ENCODE data around the gene CFAP410. TPM values are rescaled to one million over a fixed set of nuclear protein-coding genes. Genes with fewer than 3 reads are reported as not detected.
A peak's percentile ranks its signal among the peaks of the same experiment; 100 is the strongest.
"Not testable (repeated sequence)": the region's sequence is repeated elsewhere in the genome, so short reads cannot be mapped to it uniquely, and the experiment has no call there.

Gene CFAP410
- total RNA-seq, 4 donors from 2014 or later = 18.5 to 35.3 (median 23.6) TPM

DNA sequence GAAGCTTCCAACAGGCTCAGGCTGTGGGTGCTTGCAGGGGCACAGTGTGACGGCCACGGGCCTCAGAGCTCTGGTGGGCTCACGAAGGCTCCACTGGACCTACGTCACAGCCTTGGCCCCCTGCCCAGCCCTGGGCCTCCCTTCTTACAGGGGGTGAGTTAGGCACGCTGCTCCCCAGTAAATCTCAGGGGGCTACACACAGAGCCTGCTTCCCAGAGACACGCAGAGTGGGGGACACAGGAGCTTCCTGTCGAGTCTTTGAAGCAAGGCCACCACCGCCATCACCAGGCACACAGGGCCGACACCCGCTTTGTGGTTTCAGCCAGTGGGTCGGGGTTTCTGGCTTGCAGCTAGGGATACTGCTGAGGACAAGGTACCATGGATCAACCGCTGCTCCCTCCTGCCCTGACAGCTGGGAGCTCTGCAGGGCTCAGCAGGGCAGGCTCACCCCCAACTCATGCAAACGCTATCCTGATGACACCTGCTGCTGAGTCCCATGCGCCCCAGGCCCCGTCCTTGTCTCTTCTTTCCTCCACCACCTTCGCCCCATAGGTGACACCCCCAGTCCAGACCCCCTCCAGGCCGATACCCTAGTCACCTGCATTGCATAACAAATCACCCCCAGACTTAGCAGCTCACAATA, 5.5 kb upstream of the CFAP410 start:
- ATAC-seq (ENCODE audit: low FRiP score) (no peak), DNase-seq (ENCODE audit: low spot score) (no peak)
- TF ChIP-seq, protein P1, sequence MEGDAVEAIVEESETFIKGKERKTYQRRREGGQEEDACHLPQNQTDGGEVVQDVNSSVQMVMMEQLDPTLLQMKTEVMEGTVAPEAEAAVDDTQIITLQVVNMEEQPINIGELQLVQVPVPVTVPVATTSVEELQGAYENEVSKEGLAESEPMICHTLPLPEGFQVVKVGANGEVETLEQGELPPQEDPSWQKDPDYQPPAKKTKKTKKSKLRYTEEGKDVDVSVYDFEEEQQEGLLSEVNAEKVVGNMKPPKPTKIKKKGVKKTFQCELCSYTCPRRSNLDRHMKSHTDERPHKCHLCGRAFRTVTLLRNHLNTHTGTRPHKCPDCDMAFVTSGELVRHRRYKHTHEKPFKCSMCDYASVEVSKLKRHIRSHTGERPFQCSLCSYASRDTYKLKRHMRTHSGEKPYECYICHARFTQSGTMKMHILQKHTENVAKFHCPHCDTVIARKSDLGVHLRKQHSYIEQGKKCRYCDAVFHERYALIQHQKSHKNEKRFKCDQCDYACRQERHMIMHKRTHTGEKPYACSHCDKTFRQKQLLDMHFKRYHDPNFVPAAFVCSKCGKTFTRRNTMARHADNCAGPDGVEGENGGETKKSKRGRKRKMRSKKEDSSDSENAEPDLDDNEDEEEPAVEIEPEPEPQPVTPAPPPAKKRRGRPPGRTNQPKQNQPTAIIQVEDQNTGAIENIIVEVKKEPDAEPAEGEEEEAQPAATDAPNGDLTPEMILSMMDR (IDR thresholded peaks at IDR 0.05) = no peak

DNA sequence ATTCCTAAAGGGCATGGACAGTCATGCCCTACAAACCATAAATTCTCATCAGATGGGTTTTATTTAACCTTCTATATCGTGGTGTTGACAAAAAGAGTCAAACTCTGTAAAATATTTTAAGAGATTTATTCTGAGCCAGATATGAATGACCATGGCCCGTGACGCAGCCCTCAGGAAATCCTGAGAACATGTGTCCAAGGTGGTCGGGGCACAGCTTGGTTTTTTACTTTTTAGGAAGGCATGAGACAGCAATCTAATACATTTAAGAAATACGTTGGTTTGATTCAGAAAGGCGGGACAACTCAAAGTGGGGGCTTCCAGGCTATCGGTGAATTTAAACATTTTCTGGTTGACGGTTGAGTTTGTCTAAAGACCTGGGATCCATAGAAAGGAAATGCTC, 3.8 kb upstream of the CFAP410 start:
- DNase-seq (ENCODE audit: low spot score); ATAC-seq (ENCODE audit: low FRiP score): not testable (repeated sequence)

DNA sequence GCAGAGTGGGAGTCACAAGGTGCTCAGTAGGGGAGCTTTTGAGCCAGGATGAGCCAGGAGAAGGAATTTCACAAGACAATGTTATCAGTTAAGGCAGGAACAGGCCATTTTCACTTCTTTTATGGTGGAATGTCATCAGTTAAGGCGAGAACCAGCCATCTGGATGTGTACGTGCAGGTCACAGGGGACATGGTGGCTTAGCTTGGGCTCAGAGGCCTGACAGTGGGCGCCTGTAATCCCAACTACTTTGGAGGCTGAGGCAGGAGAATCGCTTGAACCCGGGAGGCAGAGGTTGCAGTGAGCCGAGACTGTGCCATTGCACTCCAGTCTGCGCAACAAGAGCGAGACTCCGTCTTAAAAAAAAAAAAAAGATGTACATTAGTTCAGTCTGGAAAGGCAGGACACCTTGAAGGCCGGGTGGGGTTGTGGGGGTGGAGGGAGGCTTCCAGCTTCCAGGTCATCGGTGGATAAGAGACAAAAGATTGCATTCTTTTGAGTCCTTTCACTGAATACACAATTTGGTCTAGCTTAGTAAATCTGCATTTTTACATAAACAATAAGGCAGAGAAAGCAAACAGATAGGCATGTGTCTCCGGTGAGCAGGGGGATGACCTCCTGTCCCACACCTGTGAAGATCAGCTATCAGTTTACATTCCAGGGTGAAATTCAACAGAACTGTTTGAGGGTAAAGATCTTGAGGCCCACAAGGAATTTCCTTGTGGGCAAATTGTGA, 2.7 kb upstream of the CFAP410 start:
- not testable (repeated sequence) for DNase-seq (ENCODE audit: low spot score); ATAC-seq (ENCODE audit: low FRiP score)

DNA sequence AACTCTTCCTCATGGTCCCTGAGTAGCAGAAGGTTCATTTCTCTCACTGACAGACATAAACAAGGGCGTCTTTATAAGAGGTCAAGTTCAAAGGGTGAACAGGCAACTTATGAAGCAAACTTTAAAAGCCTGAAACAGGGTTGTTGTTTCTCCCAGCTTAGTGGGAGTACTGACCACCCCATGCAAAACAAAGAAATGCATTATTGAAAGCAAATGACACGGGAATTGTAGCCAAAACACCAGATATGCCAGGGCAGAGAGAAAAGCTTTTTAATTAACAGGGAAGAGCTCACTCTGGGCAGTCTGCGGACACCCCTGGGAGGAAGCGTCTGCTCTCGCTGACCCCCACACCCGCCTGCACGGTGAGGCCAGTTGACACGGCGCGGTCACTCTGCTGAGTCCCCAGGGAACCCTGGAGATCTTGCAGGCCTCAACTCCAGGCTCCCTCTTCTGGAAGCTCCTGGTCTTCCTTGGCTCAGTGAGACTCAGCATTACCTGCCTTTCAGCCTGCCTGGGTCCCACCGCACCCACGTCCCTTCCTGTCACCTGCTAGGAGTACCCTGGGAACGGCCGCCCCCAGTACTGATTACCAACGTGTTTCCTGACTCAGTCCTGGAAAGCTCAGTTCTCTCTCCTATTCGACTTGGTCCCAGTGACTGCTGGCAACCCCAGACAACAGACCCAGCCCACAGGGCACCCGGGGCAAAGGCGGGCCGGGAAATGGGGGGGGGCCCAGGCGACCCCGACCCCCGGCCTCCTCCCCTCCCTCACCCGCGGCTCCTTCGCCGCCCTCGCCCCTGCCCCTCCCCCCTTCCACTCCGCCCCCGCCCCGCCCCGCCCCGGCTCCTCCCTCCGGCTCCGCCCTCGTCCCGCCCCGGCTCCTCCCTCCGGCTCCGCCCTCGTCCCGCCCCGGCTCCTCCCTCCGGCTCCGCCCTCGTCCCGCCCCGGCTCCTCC, 972 bp downstream of the CFAP410 start:
- DNase-seq (ENCODE audit: low spot score) (no peak), ATAC-seq (ENCODE audit: low FRiP score) (peak; percentile 33)
- TF ChIP-seq, protein P1 (IDR thresholded peaks at IDR 0.05) = no peak

DNA sequence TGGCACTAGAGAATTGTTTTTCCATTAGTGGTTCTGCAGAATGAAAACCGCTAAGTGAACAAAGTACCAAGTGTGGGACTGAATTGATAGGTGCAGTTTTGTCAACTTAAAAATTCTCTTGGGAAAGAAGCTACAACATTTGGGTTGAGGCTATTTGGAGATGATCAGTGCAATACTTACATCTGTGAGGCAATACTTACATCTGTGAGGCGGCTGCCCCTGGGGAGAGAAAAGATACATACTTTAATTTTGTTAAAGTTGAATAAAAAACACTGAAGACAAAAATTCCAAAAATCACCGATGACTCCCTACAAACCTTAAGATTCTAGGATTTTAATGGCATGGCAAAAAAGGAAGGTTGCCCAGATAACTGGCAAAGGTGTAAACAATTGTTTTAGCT, 1.7 kb downstream of the CFAP410 start:
- ATAC-seq (ENCODE audit: low FRiP score) (no peak), DNase-seq (ENCODE audit: low spot score) (no peak)
- TF ChIP-seq, protein P1 (IDR thresholded peaks at IDR 0.05) = no peak

DNA sequence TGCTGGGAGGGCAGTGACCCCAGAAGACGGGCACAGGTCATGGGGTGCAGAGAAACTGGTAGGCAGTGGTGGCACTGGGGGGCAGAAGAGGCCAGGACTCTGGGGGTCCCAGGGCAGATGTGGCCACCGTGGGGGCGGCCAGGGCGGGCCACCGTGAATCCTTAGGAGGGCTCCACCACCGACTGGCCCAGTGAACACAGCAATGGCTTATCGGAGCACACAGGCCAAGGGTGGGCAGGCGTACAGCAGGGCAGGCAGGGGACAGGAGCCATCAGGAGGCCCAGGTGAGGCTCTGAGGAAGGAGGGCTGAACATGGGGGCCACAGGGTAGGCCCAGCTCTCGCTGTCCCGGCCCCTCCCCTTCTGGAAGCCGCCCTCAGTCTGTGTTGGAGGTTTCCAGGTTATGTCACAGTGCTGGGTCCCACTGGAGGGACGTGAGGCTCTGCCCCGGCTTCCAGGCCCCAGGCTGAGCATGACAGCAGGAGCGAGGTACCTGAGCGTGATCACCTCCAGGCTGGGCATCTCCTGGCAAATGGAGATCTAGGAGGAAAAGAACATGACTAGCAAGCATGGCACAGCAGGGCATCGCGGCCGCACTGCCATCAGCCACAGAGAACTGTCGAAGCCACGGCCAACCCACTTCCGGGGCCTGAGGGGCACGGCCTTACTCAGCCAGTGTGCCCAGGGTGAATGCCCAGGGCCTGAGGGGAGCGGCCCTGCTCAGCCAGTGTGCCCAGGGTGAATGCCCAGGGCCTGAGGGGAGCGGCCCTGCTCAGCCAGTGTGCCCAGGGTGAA, 3.7 kb downstream of the CFAP410 start:
- TF ChIP-seq, protein P1 (IDR thresholded peaks at IDR 0.05) = no peak
- no peak for DNase-seq (ENCODE audit: low spot score)
- ATAC-seq (ENCODE audit: low FRiP score) = no peak

DNA sequence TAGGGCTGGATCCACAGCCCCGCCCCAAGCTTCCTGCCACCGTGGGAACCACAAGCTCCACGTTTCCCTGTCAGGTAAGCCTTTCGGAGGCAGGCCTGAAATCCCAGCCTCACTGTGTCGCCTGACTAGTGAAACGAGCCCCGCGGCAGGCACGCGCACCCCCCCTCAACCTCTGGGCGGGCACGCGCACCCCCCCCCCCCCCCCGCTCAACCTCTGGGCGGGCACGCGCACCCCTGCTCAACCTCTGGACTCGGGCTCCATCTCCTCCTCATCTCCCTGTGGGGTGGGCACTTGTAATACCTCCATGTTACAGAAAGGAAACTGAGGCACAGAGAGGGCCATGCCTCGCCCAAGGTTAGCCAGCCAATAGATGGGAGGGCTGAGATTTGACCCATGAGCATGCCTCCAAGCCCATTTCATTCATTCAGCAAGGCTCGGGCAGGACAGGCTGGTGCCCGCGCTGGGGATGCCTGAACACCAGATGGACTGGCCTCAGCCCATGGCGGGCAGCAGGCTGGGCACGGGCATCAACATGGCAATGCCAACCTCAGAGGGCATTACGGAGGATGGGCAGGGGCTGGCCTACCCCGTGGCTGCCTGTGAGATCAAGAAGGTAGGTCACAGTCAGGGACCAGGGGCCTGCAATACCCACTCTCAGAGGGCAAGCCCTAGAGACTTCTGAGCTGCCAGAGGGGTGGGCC, 4.7 kb downstream of the CFAP410 start:
- ATAC-seq (ENCODE audit: low FRiP score) (no peak), DNase-seq (ENCODE audit: low spot score) (no peak)
- TF ChIP-seq, protein P1 (IDR thresholded peaks at IDR 0.05) = no peak

All from omental fat pad (tissue), 4 donors.